ENCODE results near the gene ARHGAP8. TPM values are rescaled to one million over a fixed set of nuclear protein-coding genes. Genes with fewer than 3 reads are reported as not detected.

The ARHGAP8 gene
- total RNA-seq, 1 donor from 2014 or later: 5.3 TPM

DNA sequence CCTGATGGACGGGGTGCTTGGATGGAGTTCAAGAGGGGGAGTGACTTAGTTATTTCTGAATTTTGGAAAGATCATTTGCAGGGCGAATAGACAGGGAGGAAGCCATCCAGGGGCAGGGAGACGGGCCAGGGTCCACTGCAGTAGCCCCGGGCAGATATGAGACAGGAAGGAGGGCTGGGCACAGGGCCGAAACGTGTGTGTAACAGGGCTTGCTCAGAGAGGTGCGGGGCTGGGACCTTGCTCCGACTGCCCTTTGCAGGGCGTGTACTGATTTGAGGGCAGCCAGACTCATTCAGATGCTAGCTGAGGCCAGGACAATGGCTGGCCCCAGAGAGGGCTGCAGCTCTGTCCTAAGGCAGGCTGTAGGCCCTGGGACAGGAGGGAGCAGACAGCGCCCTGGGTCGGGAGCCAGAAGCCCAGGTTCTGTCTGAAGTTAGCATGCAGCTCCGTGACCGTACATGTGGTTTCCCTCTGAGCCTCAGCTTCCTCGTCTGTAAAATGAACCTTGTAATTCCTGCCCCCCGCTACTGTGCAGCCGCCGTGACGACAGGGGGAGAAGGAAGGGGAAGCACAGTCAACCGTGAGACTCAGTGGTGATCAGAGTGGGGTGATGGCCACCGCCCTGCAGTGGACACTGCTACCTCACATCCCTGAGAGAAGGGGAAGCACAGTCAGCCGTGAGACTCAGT is 154.0 kb downstream of the ARHGAP8 start:
- DNase-seq (ENCODE audit: low spot score): no peak

DNA sequence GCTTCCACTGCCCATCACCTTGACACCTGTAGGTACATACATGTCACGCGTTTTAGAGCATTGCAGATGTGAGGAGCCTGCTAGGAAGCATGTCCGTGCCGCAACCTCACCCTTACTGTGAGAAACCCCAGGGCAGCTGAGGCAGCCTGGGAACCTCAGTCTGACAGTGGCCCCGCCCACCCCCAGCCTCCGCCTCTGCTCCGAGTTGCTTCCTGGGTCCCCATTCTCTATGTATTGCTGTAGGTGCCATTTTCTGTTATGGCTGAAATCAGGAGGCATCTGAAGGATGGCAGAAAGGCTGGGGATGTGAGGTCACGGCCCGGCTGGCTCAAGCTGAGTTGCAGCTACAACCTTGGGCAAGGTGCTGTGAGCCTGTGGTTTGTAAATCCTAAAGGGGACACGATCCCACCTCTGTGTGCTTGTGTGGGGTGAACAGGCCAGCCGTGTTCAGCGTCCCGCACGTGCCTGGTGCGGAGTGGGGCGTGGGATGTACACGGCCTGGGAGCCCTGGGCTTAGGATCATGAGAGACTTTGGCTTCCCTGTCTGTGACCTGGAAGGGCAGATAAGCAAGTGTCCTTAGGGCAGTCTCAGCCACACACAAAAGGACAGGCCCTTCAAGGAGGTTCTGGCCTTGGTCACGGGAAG is 154.7 kb downstream of the ARHGAP8 start:
- no peak for DNase-seq (ENCODE audit: low spot score)

- no peak for DNase-seq (ENCODE audit: low spot score)
Measured at GRCh38 chr22:44907765-44908737, 155.7 kb downstream of the ARHGAP8 start.

GRCh38 chr22:44909241-44909640 is 156.9 kb downstream of the ARHGAP8 start:
- no peak for DNase-seq (ENCODE audit: low spot score)

Other genes starting within 250 kb of the ARHGAP8 start
- 28.4 TPM for gene PRR5, start 50.4 kb upstream of the ARHGAP8 start, total RNA-seq (ENCODE audit: insufficient read depth, low replicate concordance)

All from umbilical cord (tissue), 2 donors.